Stimulated activated naive B cell treated with anti-CD40 and anti-IgM and Interleukin-4, amounts not matched to agents 10 μg/mL and 1 μg/mL and 100 μg/mL, for 72 hours (primary cell): ENCODE measurements around the gene SMIM26.

Source experiments
- ATAC-seq, 2 donors: fragments of 150-1000 bp; cut with Tn5 transposase; replicated peaks; 2 replicates each; pipeline ENCODE4 v1.10.0; 2021; ENCODE audit warnings: moderate library complexity in 1 of 2
- DNase-seq: peaks from one replicate; pipeline ENCODE4 v3.0.0; 2021
- H3K27ac Mint-ChIP-seq: one replicate; pipeline ENCODE4 v1.8.0; 2022; ENCODE audit warnings: mild to moderate bottlenecking, mixed read lengths
- H3K27me3 Mint-ChIP-seq, 2 donors: one replicate each; pipeline ENCODE4 v1.8.0; 2022; ENCODE audit warnings: mixed read lengths in 2 of 2
- H3K36me3 Mint-ChIP-seq, 2 donors: one replicate each; pipeline ENCODE4 v1.8.0; 2022; ENCODE audit warnings: mixed read lengths in 2 of 2, mild to moderate bottlenecking in 1 of 2
- H3K4me1 Mint-ChIP-seq, 2 donors: one replicate each; pipeline ENCODE4 v1.8.0; 2022; ENCODE audit warnings: mixed read lengths in 2 of 2, mild to moderate bottlenecking in 1 of 2
- H3K4me3 Mint-ChIP-seq, 2 donors: one replicate each; pipeline ENCODE4 v1.8.0; 2022; ENCODE audit warnings: mild to moderate bottlenecking in 2 of 2, mixed read lengths in 2 of 2, moderate library complexity in 1 of 2
- H3K9me3 Mint-ChIP-seq, 2 donors: one replicate each; pipeline ENCODE4 v1.8.0; 2022; ENCODE audit warnings: mixed read lengths in 2 of 2, mild to moderate bottlenecking in 1 of 2

Gene SMIM26

DNA sequence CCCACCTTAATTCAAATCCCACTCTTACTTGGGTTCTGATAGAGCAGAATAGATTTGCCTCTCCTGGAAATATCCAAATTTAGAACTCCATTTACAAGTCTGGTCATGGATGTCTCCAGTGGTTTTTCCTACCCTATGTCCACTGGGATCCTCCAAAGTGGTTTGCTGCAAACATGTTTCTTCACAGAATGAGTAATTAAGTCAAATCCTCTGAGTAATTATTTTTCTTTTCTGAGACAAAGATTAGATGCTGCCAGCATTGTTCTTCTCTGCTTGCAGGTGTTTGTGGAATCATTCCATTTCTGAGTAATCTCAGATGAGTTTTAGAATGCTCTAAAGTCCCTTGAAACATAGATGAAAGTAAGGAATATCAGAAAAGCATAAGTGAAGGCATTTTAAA lies 42.5 kb downstream of the SMIM26 start:
- Mint-ChIP-seq H3K9me3 (no peaks in the 10 kb centered on the region), H3K4me1 (peaks cover 0 to 1% of the 10 kb centered on the region in 2 donors), H3K36me3 (peaks cover 10 to 28% of the 10 kb centered on the region in 2 donors), H3K27ac (no peak overlapping the region), H3K27me3 (no peaks in the 10 kb centered on the region), H3K4me3 (no peak overlapping the region)
- ATAC-seq (no peak), DNase-seq (no peak)

DNA sequence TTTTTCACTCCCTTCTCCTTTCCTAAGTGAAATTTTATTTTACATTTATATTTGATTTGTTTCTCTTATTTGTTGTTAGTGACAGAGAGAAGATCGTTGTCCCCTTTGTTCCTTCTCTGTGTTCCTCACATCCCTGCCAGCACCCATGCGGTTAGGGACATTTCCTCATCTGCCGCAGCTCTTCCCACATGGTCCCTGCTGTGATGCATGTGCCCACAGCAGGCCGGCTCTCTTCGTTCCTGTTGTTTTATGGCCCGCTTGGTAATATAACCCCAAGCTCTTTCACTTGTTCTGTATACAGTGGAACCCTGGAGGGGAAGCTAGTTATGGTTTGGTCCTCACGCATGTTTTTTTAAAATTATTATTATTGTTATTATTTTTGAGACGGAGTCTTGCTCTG lies 44.3 kb downstream of the SMIM26 start:
- Mint-ChIP-seq H3K4me1 (peaks cover 0 to 3% of the 10 kb centered on the region in 2 donors), H3K36me3 (peaks cover 14 to 36% of the 10 kb centered on the region in 2 donors), H3K27me3 (no peaks in the 10 kb centered on the region), H3K9me3 (peaks cover 0 to 4% of the 10 kb centered on the region in 2 donors), H3K27ac (no peak overlapping the region), H3K4me3 (no peak overlapping the region)
- ATAC-seq (no peak), DNase-seq (no peak)

DNA sequence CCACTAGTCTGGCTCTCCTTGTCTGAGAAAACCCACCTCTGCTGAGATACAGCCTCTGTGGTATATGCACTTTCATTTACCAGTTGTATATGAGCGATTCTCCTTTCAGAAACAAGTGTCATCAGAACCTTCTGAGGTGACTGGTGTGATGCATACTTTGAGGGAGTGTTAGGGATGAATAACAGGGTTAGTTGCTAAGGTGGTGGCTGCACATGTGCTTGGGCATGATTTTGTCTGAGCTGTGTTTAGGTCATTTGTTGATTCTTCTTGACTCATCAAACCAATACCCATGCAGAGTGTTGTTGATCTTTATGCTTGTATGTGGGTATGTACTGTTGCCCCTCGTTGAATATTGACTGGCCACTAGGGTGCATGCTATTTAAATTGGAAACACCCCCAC lies 46.3 kb downstream of the SMIM26 start:
- H3K4me1 Mint-ChIP-seq = peaks cover 0 to 3% of the 10 kb centered on the region in 2 donors
- peaks cover 24 to 47% of the 10 kb centered on the region in 2 donors for H3K36me3 Mint-ChIP-seq
- H3K9me3 Mint-ChIP-seq = peaks cover 1 to 4% of the 10 kb centered on the region in 2 donors
- H3K4me3 Mint-ChIP-seq = no peak overlapping the region
- ATAC-seq (no peak), DNase-seq (no peak)
- H3K27ac Mint-ChIP-seq = no peak overlapping the region
- no peaks in the 10 kb centered on the region for H3K27me3 Mint-ChIP-seq

DNA sequence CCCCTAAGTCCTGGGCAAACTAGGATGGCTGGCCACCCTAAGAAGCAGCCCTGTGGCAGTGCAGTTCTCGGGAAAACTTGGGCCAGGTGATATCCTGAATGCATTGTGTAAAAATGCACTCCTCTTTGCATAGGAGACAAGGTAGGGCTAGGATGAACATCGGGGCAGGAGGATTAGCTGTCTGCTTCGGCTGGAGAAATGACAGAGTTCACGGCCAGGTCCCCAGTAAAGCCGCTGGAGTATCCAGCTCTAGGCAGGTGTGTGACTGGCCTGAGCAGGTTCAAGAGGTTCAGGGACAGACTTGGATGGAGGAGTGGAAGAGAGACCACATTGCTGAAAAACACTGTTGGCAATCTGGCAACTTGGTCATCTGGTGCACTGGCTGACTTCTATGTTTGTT lies 47.0 kb downstream of the SMIM26 start:
- Mint-ChIP-seq H3K4me3 (no peak overlapping the region), H3K4me1 (peaks cover 3 to 5% of the 10 kb centered on the region in 2 donors), H3K36me3 (peaks cover 26 to 51% of the 10 kb centered on the region in 2 donors), H3K27me3 (no peaks in the 10 kb centered on the region), H3K27ac (no peak overlapping the region), H3K9me3 (peaks cover 1 to 4% of the 10 kb centered on the region in 2 donors)
- DNase-seq = no peak
- no peak for ATAC-seq

DNA sequence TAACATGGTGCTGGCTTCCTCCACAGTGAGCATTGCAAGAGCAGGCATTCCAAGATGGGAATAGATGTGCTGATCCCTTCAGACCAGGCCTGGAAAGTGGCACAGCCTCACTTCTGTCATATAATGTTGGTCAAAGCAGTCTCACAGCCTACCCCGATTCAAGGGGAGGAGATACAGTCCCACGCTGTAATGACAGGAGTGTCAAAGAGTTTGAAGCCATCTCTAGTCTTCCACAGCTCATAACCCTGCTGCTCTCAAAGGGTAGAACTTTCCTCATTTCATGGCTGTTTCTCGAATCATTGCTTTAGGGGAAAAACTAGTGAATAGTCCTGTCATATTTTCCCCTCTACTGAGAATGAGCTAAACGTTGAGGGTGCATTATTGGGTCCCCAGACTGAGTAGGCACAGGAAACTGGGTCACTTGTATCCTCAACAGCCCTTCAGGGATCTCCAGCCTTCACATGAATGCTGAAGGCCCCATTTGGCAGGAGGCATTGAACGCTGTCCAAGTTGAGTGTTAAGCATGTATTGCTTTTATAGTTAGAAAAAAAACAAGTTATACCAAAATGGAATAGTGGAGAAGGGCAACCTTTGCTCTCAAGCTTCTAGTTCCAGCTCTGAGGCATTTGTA lies 47.9 kb downstream of the SMIM26 start:
- H3K4me3 Mint-ChIP-seq = no peak overlapping the region
- peaks cover 1 to 4% of the 10 kb centered on the region in 2 donors for H3K9me3 Mint-ChIP-seq
- H3K27me3 Mint-ChIP-seq = no peaks in the 10 kb centered on the region
- ATAC-seq (no peak), DNase-seq (no peak)
- peaks cover 20 to 48% of the 10 kb centered on the region in 2 donors for H3K36me3 Mint-ChIP-seq
- H3K27ac Mint-ChIP-seq = no peak overlapping the region
- H3K4me1 Mint-ChIP-seq = peaks cover 3 to 8% of the 10 kb centered on the region in 2 donors
